COLO829 (cell line): ENCODE data around the gene BCL2L15.

Source experiments
- DNase-seq: peaks from one replicate; pipeline ENCODE4 v3.0.0; 2012; ENCODE audit warnings: low spot score

BCL2L15 gene

DNA sequence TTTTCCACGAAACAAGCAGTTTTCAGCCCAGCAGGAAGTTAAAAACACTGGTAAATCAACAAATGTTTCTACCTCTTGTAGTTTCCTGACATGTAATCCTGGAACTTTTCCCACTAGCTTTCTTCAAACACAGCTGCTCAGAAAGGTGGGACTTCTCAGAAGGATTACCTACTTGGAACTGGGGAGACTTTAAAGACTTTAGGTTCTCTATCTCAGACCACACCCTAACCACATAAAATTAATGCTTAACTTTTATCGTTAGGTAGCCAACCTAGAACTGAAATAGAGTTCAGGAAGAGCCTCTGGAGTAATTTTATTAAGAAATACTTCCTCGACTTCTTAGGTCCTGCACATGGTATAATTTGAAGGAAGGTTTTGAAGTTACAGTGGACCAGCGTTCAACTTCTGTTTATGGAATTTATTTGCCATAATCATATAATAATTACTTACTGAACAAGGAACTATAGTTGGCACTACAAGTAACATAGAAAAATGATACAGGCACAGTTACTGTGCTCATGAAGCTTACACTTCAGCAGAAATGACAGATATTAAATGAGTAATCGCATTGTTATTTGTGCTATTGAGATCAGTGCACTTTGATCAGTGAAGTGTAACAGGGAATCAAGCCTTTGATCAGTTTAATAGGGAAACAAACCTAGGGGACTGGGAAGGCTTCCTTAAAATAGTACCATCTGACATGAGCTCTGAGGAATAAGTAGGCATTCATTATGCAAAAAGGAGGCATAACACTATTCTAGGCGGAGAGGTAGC lies at the start of gene BCL2L15:
TSS of gene BCL2L15 (minus strand) at position 180 of the 774 bp plus-strand sequence. CDS start 206 bp downstream, outside the sequence.
- no peak for DNase-seq

DNA sequence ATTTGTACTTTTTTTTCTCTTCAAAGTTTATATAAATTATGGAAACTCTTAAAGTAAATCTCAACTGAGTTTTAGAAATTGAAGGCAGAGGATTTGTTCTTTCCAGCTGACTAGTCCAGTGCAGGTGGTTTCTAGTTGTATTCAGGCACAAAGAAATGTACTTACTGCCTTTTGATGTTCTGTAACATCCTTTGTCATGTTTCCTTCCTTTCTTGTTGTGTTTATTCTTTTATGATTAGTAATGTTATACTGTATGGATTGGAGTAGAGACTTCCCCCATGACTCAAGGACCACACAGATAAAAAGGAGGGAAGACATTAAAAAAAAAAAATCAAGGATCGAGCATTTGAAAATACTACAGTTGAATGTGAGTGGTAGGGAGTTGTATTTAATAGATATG lies 49.8 kb upstream of the BCL2L15 start:
- no peak for DNase-seq

DNA sequence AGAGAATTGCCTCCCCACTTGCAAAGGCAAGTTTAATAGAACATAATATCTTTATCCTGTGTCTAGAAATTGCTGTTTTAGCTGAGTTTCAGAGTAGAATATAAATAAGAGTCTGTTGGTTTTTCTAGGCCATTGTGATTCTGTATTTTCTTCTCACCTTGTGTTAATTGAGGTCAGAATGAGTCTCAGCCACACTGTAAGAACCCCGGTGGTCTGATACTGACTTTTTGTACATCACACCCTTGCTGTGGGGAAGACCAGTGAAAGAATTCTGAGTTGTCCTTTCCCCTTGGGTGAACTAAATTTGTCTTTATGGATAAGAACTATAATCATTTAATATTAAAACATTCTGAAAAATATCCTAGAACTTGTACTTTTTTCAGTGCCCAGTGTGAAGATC lies 48.6 kb upstream of the BCL2L15 start:
- DNase-seq: no peak

DNA sequence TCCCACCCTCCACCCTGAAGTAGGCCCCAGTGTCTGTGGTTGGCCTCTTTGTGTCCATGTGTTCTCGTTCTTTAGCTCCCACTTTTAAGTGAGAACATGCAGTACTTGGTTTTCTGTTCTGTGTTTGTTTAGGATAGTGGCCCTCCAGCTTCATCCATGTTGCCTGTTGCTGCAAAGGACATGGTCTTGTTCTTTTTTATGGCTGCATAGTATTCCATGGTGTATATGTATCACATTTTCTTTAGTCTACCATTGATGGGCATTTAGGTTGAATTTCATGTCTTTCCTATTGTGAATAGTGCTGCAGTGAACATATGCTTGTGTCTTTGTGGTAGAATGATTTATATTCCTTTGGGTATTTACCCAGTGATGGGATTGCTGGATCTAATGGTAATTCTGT lies 47.8 kb upstream of the BCL2L15 start:
- DNase-seq: no peak

DNA sequence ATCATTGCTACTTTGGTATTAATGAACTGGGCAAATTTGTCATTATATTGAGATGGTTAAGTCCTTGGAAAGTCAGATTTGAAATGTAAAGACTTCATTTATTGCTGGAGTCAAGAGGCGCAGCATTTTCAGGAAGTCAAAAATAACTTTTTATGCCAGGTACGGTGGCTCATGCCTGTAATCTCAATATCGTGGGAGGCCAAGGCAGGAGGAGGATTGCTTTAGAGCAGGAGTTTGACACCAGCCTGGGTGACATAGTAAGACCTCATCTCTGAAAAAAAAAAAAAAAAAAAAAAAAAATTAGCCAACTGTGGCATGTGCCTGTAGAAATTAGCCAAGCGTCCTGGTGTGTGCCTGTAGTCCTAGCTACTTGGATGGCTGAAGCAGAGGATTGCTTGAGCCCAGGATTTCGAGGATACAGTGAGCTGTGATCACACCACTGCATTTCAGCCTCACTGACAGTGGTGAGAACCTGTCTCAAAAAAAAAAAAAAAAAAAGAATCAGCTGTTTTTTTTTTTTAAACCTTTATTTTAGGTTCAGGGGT lies 47.2 kb upstream of the BCL2L15 start:
- no peak for DNase-seq

DNA sequence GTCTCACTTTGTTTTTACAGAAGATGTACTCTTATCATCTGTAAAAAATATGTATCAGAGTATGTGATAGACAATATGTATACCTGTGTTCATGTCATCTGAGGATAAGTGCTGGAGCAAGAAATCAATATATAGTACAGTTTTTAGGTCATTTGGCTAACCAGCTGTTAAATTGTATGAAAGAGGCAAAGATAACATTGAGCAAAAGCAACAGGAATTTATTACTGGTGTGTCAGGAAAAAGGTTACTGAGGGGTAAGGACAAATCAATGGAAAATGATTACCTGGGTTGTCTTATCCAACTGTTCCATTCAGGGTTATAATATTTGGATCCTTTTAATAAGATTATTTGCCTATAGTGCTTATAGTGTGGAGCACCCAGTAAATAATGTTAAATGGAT lies 46.6 kb upstream of the BCL2L15 start:
- no peak for DNase-seq

DNA sequence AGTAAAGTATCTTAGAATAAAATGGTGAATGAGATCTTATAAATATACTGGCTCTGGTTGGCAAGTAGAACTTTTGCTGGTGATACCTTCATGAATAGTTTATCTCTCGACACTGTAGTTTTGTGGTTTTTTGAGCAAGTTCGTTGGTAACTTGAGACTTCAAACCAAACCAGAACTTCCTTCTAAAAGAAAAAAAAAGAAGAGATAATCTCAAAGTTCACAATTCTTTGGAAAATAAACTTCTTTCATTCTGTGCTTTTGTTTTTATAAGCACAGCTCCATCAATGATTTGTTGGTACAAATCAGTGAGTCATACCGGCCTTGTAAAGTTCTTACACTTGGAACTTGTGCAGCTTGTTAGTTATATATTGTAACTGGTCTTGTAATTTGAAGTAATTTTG lies 44.1 kb upstream of the BCL2L15 start:
- DNase-seq: peak; percentile 47

DNA sequence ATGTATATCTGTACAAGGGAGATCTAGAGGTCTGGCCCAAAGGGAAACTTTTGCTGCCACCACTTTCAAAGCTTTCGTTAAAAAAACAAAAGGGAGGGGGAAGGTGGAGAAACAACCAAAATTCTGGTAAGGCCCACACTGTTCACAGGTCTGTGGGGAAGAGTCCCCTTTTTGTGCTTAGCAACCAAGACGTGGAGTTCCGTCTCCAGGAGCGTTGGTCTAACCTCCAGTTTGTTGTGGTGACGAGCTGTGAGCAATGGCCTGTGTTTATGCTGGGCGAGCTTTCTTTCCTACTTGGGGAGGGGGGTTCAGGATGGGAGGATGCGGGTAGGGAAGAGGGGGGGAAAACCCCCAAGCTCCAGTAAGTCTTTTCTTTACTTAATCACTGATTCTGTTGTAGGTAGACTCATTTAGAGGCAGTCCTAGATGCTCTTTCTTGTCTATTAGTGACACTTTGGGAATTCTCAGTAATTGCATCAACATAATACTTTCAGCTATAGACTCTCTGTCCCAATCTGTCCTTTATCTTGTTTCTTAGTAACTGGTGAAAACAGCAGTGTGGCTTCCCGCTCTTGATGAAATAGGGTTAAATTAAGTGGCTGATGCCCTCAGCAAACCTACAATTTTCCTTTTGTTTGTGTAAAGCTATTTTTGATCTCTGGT lies 43.2 kb upstream of the BCL2L15 start:
- peak; percentile 13 for DNase-seq

DNA sequence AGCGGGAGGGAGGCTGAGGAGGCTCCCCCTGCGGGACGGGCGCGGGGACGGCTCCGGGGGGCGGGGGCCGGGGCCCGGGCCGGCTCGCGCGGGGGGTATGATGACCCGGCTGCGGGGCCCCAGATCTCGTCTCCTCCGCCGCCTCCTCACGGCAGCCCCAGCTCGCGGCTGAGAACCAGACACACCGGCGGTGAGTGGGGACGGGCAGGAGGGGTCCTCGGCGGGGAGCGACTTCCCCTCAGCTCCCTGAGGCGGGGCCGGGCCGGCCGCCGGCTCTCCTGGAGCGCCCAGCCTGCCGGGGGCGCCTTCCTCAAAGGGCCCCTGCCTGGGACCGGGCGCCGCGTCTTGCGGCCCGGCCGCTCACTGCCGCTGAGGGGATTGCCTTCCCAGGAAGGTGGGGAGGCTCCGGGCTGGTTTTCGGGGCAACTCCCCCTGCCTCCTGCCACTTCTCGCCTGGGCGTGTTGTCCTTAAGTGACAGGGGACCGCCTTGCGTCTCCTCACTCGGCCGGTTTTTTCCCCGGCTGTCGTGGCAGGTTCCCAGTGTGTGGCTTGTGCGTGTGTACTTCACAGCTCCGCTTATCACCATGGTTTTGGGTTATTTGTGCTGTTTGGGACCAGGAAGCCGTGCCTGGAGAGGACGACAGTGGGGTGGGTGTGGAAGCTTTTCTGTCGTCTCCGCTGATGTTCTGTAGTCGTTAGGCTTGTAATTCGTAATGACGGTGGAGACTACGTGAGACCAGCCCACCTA lies 42.5 kb upstream of the BCL2L15 start:
- DNase-seq: no peak

DNA sequence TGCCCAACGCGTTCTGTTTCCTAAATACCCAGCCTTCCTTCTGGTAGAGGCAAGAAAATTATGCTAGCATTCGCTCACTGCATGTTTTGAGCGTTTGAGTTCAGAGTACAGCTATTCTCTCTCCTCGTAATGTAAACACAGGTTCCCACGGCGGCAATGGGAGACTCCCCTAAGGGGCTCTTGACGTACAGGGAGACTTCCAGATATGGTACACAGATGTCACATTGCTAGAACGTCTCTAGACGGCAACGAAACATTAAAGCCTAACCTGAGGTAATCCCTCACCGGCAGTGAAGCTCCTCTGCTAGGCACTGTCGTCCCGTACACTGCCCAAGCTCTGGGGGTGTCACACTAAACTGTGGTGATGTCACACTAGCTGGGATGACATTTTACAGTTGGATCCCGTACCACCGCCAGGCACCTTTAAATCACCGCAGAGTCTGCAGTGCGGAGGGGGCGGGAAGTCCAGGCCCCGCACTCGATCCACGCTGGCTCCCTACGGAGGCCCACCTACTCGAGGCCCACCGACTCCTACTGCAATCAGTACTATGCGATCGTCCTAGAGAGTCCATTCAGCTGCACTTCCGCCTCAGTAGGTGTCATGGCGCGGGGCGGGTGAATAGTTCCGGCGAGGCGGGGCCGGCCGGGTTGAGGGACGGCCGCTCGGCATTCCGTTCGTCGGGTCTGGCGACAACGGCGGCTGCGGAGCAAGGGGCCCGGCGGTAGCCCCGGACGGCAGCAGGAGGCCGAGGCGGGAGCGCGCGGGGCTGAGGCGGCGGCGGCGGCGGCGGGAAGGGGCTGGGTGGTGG lies 41.8 kb upstream of the BCL2L15 start, which contains the start of gene HIPK1:
TSS of gene HIPK1 (plus strand) at position 384 of the 809 bp plus-strand sequence.
- DNase-seq: peak; percentile 45

DNA sequence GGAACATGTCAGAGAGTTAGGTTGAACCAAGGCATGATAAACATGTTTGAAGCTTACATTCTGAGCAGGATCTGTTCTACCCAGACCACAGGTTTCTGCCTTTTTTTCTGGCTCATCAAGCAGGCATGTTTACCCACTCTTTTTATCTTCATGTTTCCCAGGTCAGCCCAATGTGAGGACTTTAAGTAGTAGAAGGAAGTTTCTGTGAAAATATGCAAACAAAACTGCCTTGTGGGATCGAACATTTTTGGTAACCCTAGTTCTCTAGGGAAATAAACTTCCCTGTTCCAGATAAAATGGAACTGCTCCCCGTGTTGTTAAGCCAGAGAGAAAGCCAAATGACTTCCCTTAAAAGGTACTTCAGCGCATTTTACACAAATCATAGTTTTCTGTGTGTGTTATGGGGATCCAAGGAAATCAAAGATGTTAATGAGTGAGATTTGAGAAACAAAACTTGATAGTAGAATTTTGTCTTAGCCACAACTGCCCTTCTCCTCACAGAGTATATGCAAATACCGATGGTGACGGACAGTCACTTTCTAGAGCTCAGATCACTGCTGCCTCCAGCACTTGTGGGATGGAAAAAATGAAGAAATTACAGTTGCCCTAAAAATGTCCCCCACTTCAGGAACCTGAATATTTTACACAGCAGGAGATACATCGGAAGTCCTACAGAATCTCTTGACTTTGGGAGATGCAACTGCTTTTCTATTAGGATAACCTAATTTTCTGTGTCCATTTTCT lies 41.0 kb upstream of the BCL2L15 start:
- DNase-seq: no peak

DNA sequence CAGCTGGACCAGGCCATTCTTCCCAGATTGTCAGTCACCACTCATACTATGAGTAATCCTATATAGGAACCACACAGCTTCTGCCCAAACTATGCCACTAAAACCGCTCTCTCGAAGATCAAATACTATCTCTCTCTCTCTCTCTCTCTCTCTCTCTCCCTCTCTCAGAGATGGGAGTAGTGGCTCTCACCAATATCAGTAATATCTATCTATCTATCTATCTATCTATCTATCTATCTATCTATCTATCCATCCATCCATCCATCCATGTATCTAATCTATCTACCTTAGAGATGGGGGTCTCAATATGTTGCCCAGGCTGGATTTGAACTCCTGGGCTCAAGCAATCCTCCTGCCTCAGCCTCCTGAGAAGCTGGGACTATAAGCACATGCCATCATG lies 37.1 kb upstream of the BCL2L15 start:
- no peak for DNase-seq

DNA sequence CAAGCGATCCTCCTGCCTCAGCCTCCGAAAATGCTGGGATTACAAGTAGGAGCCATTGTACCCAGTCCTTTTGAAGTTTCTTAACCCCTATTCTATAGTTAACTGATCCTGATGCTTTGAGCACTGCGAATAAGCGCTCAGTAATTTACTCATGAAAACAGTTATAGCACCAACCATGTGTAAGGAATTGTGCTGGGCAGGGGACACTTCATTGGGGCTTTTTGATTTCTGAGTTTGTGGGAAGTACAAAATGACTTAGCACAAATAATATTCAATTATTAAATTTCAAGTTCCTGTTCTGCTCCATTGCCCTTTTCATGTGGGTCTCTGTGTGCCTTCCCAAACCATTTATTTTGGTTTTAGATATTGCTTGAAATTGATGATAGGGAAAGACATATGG lies 35.6 kb upstream of the BCL2L15 start:
- DNase-seq: no peak

DNA sequence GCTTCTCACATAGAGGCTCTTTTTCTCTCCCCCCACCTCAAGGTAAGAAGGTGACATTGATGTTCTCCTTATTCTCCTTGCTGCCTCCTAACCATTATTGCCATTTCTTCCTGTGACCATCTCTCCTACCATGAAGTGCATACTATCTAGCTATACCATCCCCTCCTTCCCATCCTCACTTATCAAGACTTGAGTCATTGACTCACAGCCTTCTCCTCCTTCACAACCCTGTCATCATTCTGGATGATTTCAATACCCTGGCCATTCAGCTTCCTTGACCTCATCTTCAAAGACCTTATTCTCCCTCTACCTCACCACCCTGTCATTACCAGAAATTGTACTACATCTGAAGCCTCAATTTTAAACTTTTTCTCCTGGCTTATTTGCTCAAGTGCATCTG lies 30.9 kb upstream of the BCL2L15 start:
- DNase-seq: no peak

DNA sequence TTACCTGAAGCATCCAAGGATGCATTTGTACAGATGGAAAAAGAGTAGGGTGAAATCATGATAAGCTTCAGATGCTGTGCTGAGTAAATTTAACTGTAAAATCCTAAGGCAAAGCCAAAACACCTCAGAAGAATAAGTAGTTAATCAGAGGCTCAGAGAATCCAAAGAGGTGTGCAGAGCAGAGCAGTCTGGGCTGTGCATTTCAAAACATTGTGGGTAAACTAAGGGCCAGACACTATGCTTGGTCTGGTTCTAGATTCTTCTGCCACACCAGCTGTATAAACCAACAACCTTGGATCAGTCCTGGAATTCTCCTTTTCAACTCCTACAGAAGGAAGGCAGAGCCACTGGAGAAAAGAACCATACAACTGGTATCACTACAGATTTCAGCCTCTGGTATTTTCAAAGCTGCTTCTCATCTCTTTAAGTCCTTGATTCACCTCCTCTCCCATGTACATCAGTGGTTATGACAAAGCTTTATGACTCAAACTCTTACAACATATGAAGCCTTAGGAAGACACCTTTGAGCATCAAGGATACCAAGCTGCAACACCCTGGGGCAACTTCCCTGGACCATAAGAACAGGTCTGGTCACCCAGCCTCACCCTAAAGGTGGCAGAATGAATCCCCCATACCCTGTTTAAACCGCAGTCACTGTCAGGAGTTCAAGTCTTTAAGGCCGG lies 30.2 kb upstream of the BCL2L15 start:
- DNase-seq: no peak

DNA sequence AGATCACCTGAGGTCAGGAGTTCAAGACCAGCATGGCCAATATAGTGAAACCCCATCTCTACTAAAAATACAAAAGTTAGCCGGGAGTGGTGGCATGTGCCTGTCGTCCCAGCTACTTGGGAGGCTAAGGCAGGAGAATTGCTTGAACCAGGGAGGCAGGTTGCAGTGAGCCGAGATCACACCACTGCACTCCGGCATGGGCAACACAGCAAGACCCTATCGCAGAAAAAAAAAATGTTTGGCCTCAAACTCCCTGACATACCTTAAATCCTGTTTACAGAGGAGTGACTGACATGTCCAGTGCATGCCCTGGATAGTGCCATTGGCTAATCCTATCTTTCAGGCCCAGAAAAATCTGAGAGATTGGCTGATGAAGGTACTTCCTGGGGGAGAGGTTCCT lies 29.6 kb upstream of the BCL2L15 start:
- no peak for DNase-seq

DNA sequence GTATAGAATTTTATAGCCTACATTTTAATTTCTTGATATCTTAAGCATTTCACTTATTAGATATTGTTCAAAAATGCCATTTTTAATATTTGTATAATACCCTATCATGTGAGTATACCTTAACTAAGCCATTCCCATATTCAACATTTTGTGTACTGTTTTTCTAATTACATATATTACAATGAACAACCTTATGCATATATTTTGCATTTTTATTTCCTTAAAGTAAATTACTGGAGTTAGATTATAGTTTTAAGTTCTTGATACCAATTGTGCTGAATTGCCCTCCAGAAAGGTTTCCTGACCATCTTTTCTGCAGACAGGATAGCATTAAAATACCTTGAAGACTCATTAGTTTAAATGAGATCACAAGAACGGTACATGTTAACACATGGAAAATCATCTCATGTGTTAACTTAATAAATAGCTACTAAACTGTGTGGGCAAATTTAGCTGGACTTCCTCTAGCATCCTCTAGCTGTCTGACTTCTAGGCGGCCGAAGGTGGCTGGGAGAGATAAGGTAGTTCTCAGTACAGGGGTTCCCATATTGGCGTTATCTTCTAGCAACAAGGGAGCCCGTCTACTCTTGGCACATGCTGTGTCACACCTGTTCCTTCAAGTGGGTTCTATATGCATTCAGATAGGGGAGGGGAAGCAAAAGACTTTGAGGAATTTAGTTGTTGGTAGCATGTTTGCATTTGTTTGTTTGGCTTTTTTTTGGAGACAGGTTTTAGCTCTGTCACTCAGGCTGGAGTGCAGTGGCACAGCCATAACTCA lies 26.7 kb upstream of the BCL2L15 start:
- no peak for DNase-seq

DNA sequence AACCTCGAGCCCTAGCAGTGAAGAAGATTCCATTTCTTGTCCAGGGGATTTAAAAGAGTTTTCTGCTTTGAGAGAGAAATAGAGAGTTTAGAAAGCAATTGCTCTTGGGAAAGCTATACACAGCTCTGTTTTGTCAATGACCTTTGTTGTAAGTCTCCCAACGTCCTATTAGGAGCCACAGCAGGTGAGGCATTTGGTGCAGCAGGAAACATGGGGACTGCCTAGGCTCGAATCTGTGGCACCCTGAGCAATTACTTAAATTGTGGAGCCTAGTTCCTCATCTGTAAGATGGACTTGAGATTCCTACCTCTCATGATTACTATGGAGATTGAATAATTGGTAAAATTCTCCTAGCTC lies 25.9 kb upstream of the BCL2L15 start:
- no peak for DNase-seq

DNA sequence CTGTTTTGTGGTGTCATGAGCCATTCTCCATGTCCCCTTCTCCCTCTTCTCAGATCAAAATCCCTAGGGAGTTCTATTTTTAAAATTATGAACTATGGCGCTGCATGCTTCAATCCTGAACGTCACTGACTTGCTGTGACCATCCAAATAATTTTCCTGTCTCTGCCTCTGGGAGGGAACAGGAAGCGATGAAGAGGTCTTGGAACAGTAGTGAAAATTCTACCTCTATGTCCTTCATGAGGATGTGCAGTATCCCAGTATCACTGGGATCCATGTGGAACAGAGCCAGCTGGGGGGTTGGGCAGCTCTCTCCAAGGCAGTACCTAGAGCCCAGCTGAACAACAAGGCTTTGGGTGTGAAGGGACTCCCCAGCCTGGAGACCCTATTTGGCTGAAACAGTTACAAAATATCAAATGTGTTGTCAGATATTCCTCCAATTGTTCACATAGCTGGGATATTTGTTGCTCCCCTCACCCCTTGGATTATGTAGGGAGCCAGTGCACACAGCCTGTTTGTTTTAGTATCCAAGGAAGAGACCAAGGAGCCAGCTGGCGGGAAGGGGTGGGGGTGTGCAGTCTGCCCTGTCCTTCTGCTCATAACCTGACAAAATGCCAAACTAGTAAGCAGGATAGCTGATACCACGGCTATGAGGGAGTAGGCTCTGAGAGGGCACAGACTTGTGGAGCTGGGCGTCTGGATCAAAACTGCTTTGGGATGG lies 25.4 kb upstream of the BCL2L15 start:
- DNase-seq: no peak
